ENCODE results near the gene SMARCB1.

SMARCB1 gene

GRCh38 chr22:23750714-23751440, 35.9 kb upstream of the SMARCB1 start, which contains the start of gene ZNF70:
TSS of gene ZNF70 (minus strand) at chr22:23751112. CDS start at chr22:23745140, 5,972 bp downstream.
- H3K27me3 ChIP-seq (ENCODE audit: low read length), result no peaks in the 10 kb centered on the region
- peak within 1 kb of the TSS; percentile 64 for H2AFZ ChIP-seq (ENCODE audit: low read depth, low read length, severe bottlenecking)
- H3K9me3 ChIP-seq (ENCODE audit: insufficient read depth, low read length), result no peaks in the 10 kb centered on the region
- no peaks in the 10 kb centered on the region for H3K9me2 ChIP-seq (replicated peaks; ENCODE audit: insufficient read depth, low read length)
- peak within 1 kb of the TSS; percentile 80 for H3K4me3 ChIP-seq (ENCODE audit: insufficient read depth, low read length, poor library complexity, severe bottlenecking)
- peak within 1 kb of the TSS; percentile 92 for H3K27ac ChIP-seq (ENCODE audit: low read depth, low read length)
- peaks cover 7% of the 10 kb centered on the region; the same call in 1 of the 2 replicates for H3K79me2 ChIP-seq (ENCODE audit: insufficient read depth, low read length)
- peak within 1 kb of the TSS; percentile 93 for H3K9ac ChIP-seq (ENCODE audit: low read length)
- TF ChIP-seq CTCF (IDR thresholded peaks at IDR 0.05; ENCODE audit: insufficient read depth, low read length, poor library complexity, severe bottlenecking) (no peak), EZH2phosphoT487 (conservative IDR thresholded peaks at IDR 0.05; ENCODE audit: low read length) (no peak)
- peaks cover 43% of the 10 kb centered on the region for H3F3A ChIP-seq (ENCODE audit: insufficient read depth)
- no peaks in the 10 kb centered on the region for H4K20me1 ChIP-seq (ENCODE audit: low read depth, low read length)
- H3K4me2 ChIP-seq (ENCODE audit: low read depth, low read length, poor library complexity, severe bottlenecking), result peak within 1 kb of the TSS; percentile 90
- no peaks in the 10 kb centered on the region for H3K36me3 ChIP-seq (ENCODE audit: low read length)

GRCh38 chr22:23751441-23751996, 35.2 kb upstream of the SMARCB1 start:
- peak overlapping the region; percentile 80 for H3K4me3 ChIP-seq (ENCODE audit: insufficient read depth, low read length, poor library complexity, severe bottlenecking)

GRCh38 chr22:23752090-23752691, 34.6 kb upstream of the SMARCB1 start:
- peaks cover 47% of the 10 kb centered on the region for H3F3A ChIP-seq (ENCODE audit: insufficient read depth)
- no peak overlapping the region for H2AFZ ChIP-seq (ENCODE audit: low read depth, low read length, severe bottlenecking)
- H3K79me2 ChIP-seq (ENCODE audit: insufficient read depth, low read length), result peaks cover 7% of the 10 kb centered on the region; the same call in 1 of the 2 replicates
- no peaks in the 10 kb centered on the region for H4K20me1 ChIP-seq (ENCODE audit: low read depth, low read length)
- H3K27me3 ChIP-seq (ENCODE audit: low read length), result no peaks in the 10 kb centered on the region
- peak overlapping the region; percentile 90 for H3K4me2 ChIP-seq (ENCODE audit: low read depth, low read length, poor library complexity, severe bottlenecking)
- peak overlapping the region; percentile 92 for H3K27ac ChIP-seq (ENCODE audit: low read depth, low read length)
- H3K9me2 ChIP-seq (replicated peaks; ENCODE audit: insufficient read depth, low read length), result no peaks in the 10 kb centered on the region
- no peaks in the 10 kb centered on the region for H3K9me3 ChIP-seq (ENCODE audit: insufficient read depth, low read length)
- H3K4me3 ChIP-seq (ENCODE audit: insufficient read depth, low read length, poor library complexity, severe bottlenecking), result peak overlapping the region; percentile 80
- TF ChIP-seq EZH2phosphoT487 (conservative IDR thresholded peaks at IDR 0.05; ENCODE audit: low read length), result no peak
- TF ChIP-seq CTCF (IDR thresholded peaks at IDR 0.05; ENCODE audit: insufficient read depth, low read length, poor library complexity, severe bottlenecking), result no peak
- peak overlapping the region; percentile 93 for H3K9ac ChIP-seq (ENCODE audit: low read length)
- H3K36me3 ChIP-seq (ENCODE audit: low read length), result no peaks in the 10 kb centered on the region

More at GRCh38 chr22:23751441-23751996, 35.2 kb upstream of the SMARCB1 start:
- Histone ChIP-seq H3K36me3 (ENCODE audit: low read length) (no peaks in the 10 kb centered on the region), H3K27ac (ENCODE audit: low read depth, low read length) (peak overlapping the region; percentile 92), H3K9me2 (replicated peaks; ENCODE audit: insufficient read depth, low read length) (no peaks in the 10 kb centered on the region), H3F3A (ENCODE audit: insufficient read depth) (peaks cover 43% of the 10 kb centered on the region), H3K4me2 (ENCODE audit: low read depth, low read length, poor library complexity, severe bottlenecking) (peak overlapping the region; percentile 90), H3K9ac (ENCODE audit: low read length) (peak overlapping the region; percentile 93), H2AFZ (ENCODE audit: low read depth, low read length, severe bottlenecking) (peak overlapping the region; percentile 64), H3K9me3 (ENCODE audit: insufficient read depth, low read length) (no peaks in the 10 kb centered on the region), H3K27me3 (ENCODE audit: low read length) (no peaks in the 10 kb centered on the region), H4K20me1 (ENCODE audit: low read depth, low read length) (no peaks in the 10 kb centered on the region), H3K79me2 (ENCODE audit: insufficient read depth, low read length) (peaks cover 7% of the 10 kb centered on the region; the same call in 1 of the 2 replicates)
- no peak for TF ChIP-seq EZH2phosphoT487 (conservative IDR thresholded peaks at IDR 0.05; ENCODE audit: low read length)
- no peak for TF ChIP-seq CTCF (IDR thresholded peaks at IDR 0.05; ENCODE audit: insufficient read depth, low read length, poor library complexity, severe bottlenecking)

Data from SU-DHL-6 (cell line).